GM19240 (cell line): Measurements from ENCODE around the gene ST8SIA3.

Source experiments
- DNase-seq: peaks from one replicate; pipeline ENCODE4 v3.0.0; 2011; ENCODE audit warnings: low spot score; ENCODE audit not compliant: insufficient read length

The ST8SIA3 gene, protein sequence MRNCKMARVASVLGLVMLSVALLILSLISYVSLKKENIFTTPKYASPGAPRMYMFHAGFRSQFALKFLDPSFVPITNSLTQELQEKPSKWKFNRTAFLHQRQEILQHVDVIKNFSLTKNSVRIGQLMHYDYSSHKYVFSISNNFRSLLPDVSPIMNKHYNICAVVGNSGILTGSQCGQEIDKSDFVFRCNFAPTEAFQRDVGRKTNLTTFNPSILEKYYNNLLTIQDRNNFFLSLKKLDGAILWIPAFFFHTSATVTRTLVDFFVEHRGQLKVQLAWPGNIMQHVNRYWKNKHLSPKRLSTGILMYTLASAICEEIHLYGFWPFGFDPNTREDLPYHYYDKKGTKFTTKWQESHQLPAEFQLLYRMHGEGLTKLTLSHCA

DNA sequence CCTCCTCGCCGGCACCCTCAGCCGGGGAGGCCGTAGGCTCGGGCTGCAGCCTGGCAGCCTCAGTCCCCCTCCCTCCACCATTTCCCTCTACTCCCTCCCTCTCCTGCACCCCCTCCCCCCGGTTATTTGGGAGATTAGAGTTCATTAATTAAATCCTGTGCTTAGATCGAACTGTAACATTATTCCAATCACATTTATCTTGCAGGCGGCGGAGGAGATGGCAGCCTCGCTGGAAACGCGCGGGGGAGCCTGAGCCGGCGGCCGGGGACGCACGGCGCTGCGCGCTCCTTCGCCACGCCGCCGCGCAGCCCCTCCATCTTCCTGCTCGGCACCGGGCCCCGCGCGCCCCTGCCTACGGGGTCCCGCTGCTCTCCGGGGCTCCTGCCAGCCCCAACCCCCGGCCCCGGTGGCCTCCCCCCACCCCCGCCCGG, at the start of gene ST8SIA3:
Gene ST8SIA3, plus strand, starts transcription at position 287 of the 431 bp plus-strand sequence. CDS start 290 bp downstream, outside the sequence.
- DNase-seq, result no peak

DNA sequence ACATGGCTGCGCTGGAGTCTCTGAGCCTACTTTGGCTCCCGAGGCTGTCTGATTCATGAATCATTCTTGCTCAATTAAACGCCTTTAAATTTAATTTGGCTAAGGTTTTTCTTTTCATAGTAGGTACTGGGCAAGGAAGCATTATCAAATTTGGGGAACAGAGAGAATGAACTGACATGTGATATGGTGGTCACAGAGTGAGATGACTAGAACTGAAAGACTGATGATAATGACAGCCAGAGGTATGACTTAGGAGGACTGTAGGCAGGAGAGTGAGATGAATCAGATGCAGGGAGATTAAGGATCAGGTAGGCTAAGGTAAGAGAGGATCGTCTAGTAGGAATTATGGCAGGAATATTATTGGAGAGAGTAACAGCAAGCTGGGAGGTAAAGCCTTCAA, 40.9 kb upstream of the ST8SIA3 start:
- DNase-seq, result no peak

DNA sequence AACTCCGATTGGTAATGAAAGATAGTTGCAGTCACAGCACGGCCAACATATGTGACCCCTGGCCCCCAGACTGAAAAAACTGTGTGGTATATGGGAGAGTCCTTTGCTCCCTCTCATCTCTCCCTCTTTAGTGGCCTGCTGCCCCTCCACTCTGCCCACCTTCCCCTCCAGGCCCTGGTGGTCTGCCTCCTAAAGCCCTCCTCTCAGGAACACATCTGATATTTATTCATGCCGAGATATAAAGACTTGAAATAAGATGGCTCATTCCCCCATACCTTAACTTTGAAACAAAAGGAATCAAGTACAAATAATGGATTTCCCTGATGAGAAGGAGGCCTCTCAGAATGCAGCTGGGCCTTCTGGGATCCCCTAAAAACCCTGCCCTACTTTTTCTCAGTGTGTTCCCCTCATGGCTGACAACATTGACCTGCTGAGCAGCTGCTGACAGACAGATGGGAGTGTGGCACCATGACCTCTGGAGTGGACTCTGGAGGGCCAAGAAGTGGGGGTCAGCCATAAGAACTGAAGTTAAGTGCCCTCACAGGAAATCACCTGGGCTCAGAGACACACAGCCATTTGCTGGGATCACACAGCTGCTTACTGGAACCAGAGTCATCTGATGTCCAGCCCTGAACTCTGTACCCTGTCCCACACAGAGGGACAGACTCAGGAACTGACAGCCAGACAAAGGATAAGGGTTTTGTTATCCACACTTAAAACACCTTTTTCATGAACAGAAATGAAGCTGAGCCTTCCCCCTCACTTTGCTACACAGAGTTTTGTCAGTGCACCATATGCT, 39.8 kb upstream of the ST8SIA3 start:
- DNase-seq, result no peak

DNA sequence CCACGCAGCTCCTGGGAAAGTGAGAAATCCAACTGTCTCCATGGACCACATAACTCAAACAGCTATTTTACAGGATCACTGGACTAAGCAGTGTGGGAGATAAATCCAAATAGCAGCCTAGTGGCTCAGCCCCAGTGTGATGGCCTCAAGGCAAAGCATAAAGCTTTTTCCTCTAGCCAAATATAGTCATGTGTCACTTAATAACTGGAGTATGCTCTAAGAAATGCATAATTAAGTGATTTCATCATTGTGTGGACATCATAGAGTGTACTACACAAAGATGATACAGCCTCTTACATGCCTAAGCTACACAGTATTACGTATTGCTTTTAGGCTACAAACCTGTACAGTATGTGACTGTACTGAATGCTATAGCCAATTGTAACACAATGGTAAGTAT, 31.8 kb upstream of the ST8SIA3 start:
- DNase-seq, result no peak

DNA sequence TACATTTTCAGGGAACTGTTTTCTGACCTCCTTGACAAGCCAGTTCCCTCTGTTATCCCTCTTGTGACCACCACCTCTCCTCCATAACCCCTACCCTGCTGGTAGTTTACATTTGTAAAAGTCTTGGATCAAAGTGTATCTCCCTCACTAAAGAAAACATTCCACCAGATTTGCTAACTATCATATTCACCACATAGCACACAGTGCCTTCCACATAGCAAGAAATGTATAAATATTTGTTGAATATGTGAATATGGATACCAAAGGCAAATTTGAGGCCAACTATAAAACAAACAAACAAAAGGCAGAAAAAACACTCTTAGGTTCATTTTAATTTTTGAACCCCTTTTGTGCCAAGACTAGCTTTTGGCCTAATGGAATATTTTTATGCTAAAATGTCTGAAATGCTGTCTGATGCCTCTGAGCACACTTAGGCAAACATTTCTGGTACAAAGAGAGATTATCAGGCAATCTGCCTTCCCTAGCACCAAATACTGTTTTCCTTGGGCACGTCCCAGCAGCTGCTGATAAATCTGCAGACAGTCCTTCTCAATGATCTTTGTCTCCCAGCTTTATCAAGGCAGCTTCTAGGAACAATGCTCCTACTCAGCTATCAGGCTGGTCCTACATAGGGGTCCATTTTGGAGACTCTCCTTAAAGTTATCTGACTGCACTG, 26.7 kb upstream of the ST8SIA3 start:
- no peak for DNase-seq

DNA sequence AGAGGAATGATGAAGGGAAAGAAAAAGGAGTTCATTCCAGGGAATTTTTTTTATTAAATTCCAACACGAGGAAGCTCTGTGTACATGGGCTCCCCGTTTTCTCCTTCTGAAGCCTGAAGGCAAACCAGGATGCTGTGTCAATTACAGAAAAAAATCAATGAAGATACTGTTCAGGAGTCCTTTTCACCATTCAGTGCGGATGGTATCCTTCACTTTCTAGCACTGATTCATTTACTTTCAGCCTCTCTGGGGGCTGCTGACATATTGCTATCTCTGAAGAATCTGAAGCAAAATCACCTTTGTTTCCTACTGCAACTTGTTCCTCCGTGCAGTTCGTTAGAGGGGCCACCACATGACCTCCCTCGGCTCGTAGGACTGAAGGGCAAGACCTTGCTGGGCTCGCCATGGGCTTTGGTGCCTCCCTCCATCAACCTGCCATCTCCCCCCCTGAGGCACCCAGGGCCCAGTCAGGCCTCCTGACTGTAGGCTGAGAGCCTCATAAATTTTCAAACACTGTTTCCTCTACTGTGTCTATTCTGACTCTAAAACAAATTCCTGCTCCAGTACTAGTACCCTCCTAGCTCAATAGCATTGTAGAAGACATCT, 25.5 kb upstream of the ST8SIA3 start:
- no peak for DNase-seq

DNA sequence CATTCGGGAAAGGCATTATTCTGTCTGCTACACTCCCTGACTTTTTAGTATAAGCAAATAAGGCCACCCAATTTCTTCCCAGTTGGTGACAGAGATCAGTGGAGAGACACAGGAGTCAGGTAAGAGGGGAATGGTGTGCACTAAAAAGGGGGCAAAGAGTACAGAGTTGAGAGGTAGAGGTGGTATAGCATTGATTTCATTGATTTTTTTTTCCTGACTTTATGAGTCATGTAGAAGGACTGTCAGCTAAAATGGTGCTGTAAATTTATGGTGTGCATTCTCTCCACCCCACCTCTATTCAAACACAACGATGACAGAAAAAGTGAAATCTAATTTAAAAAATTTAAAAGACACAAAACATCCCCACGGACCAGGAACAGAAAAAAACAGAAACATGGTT, 23.7 kb upstream of the ST8SIA3 start:
- no peak for DNase-seq

DNA sequence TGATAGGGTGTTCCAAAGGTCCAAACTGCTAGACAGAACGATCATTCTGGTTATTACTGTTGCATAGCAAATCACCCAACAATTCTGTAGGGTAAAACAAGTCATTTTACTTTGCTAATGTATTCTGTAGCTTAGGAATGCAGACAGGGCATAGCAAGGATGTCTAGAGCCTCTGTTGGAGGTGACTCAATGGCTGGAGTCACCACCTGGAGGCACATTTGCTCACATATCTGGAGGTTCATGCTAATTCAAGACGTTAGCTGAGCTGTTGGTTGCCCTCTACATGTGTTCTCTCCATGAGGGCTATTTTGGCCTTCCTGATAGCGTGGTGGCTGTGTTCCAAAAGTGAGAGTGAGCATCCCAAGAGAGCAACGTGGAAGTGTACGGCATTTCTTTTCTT, 22.5 kb upstream of the ST8SIA3 start:
- no peak for DNase-seq

DNA sequence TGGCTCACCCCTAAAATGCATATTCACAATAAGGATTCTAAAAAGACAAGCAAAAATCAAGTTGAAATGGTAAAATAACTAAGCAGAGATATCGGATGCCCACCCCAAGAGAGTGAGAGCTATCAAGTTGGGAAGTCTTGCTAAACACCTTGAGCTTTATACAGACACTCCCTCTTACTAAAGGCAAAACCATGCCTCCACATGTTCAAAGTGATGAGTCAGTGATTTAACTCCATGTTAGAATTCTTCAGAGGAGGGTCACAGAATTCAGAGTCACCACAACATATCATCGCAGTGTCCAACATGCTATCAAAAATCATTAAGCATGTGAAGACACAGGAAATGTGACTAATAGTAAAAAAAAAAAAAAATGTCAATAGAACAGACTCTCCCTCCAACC, 20.6 kb upstream of the ST8SIA3 start:
- no peak for DNase-seq

DNA sequence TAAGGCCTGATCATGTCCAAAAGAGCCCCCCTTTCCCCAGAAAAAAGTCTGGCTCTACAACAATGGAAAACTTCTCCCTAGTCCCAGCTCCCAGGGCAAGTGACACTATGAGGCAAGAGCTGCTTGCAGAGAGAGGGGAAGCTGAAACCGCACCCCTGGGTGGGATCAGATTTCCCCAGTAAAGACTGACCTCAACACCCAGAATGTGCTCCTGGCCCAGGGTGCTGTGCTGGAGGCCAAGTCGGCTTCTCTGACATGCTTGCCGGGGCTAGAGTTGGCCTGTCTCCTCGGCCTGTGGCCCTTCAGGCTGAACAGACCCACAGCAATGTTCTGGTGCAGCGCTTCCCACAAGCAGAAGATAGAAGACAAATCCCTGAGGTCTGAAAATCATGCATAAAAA, 18.4 kb upstream of the ST8SIA3 start:
- DNase-seq, result no peak

DNA sequence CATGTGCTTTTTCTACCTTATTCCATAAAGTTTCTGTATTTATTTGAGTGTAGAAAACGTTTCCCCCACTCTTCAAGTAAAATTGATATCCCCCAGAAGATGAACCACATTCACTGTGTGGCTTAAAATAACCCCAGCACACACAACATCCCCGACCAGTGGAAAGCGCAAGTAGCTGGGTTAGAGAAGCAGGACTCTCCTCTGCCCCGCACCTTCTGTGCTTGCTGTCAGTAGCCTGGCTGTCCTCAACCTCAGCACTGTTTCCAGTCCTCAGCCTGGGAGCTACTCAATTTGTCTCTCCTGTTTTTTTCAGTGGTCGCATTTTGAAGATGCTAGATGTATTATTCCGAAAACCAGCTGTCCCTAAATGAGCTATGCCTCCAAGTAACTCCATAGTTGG, 18.0 kb upstream of the ST8SIA3 start:
- no peak for DNase-seq

DNA sequence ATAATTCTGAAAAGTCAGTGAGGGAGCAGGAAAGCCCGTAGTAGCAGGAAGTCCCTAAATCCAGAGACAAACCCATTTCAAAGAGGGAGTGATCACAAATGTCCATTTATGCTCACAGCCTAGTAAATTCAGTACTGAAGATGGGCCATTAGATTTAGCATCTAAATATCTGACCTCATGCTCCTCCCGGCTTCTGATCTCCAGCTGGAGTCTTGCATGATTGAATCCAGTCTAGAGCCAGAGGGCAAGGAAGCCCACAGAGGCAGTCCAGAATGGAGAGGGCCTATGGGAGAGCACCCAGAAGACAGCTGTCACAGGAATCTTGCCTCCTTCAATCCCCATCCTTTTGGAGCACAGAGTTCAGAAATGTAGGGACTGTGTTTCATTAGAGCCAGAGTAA, 16.0 kb upstream of the ST8SIA3 start:
- DNase-seq, result no peak

DNA sequence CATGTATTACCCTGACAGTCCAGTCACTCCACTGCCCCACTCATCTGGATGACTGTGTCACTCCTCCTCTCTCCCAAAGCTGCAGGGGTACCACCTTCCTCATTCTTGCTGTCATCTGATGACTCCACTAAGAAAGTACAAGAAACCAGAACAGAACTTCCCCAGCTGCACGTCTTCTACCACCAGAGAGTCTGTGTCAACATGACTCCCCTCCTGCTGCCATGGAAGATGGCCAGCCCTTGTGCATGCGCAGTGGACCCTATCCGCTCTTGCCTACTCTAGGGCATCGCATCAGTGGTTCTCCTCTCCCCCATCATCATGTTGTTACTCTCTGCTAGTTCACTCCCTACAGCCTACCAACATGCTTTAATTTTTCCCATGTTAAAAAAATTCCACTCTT, 14.5 kb upstream of the ST8SIA3 start:
- no peak for DNase-seq

DNA sequence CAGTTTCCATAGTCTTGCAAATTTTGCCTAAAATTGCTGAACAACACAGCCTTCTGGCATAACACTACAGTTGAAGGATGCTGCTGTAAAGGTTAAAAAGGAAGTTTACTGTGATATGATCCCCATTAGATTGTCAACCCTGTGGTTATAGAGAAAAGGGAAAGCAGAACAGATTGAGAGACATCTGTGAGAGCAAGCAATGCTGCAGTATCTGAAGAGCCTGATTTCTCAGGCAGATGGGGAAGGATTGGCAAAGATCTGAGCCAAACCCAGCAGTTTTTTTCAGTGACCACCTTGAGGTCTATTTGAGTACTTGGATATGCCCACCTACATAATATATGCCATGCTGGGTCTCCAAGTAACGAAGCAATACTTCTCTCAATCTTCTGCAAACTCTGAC, 8.5 kb upstream of the ST8SIA3 start:
- DNase-seq, result no peak

DNA sequence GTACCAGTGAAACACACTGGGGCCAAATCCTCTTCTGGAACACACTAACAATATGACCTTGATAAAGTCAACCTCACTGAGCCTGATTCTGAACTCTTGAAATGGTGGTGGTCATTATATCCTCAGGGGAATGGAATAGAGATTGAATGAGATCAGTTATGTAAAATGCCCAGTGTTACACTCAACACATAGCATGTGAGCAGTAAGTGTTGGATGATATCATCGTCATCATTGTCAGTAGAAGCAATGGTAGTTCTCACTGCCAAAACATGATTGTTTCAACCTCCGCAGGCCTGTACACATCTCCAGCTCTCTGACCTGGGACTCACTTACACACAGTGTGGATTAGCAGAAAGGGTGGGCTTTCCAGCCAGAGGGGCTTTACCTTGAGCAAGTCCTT, 5.5 kb upstream of the ST8SIA3 start:
- DNase-seq, result no peak

DNA sequence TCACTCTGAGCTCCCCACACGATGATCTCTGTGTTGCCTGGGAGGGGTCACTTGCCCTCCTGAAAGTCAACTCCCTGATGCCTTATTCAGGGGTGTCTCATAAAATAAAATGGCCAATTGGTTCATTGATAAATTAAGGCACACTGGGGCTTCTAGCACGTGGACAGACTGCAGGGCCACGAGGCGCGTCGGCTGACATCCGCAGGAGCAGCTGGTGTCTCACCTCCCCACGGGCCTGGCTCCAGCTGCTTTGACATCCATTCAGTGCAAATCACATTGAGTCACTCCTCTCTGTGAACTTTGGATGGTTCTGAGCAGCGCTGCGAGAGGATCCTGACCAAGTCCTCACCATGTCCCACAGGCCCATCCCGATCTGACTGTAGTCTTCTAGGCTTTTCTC, 4.6 kb upstream of the ST8SIA3 start:
- DNase-seq, result no peak

DNA sequence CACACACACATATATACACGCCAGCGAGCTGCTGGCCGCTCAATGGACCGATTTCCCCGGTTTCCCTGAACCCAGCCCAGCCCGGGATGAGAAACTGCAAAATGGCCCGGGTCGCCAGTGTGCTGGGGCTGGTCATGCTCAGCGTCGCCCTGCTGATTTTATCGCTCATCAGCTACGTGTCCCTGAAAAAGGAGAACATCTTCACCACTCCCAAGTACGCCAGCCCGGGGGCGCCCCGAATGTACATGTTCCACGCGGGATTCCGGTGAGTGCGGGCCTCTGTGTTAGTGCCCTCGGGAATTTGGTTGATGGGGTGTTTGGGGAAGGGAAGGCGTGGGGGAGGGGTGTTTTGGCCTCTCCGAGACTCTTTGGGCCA, 392 bp downstream of the ST8SIA3 start:
- DNase-seq, result no peak

DNA sequence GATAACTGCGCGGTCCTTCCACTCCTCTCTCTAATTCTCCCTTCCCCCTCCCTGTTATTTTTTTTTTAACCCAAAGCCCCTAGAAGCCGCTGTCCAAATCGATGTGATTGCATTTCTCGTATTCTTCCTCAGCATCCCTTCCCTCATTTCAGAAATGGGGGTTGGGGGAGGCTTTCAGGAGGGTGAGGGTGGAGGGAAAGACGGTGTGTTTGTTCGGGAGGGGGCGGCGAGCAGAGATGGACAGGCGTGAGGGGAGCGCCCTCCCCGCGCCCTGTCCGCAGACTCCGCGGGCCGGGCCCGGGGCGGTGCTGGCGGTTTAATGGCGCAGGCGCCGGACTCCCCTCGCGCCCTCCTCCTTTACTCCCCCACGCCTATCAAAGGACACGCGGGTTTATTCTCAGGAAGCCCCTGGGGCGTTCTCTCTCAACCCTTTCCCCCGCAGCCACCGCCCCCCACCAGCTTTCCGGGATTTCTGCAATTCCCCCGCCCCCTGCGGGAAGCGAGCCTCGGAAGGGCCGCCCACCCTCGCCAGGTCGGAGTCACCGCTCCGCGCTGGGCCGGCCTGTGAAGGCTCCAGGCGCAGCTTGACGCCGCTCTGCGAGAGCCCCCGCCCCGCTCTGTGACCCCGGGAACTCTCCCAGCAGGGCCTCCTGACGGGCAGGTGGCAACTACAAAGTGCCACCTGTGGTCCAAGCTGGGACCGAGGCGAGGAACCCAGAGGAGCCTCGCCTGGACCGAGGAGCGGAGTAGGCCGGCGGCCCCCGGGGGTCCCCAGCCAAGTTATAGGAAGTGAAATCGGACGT, 981 bp downstream of the ST8SIA3 start:
- DNase-seq, result no peak

DNA sequence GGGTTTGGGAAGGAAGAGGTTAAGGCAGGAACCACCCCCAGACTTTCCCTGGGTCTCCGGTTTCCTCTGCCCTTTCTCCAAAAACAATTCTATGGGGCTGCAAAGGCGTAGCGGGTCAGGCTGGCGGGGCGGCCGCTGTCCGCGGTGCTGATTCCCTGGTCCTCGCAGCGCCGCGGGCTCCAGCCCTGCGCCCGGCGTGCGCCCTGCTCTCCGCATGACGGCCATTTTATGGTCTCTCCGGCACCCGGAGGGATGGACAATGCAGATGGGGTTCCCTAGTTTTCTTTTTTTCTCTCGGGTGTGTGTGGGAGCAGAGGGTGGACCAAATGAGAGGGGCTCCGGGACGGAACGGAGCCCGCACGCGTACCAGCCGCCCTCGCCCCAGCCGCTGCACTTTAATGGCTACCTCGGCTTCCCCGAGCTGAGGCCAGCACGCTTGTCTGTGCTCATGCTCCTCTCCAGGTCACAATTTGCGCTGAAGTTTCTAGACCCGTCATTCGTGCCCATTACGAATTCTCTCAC, 1.6 kb downstream of the ST8SIA3 start:
- DNase-seq, result peak; percentile 11

DNA sequence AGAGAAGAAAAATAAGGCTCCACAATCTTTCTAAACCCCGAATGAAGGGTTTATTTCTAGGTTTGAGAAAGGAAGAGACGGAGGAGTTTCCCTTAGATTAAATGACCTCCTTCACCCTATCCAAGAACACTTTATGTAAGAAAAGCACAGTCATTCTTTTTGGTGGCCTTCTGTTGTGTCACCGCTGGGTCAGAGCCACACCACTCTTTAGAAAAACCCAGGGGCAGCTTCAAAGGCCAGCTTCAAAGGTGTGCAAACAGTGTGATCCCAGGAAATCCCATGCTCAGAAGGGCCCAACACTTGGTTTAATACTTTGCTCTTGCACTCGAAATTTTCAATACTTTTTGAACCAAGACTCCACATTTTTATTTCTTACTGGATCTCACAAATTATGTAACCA, 7.1 kb downstream of the ST8SIA3 start:
- no peak for DNase-seq

DNA sequence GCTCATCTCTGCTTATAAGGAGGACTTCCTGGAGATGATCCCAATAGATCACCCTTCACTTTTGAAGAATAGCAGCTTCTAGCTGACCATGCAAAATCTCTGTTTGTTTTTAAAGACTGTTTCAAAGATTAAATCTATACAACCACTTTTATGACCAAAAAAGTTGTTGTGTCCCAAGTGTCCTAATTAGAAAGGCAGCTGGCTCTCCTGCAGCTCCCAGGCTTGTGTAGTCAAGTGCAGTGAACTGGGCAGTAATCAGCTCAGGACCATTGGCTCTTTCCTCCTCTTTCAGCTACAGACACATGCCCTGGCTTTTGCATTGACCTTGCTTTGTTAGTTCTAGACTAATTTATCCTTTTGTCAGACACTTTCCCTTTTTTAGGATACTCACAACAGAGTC, 10.4 kb downstream of the ST8SIA3 start:
- no peak for DNase-seq
